ENCODE results near the gene NFKB1.

- TF ChIP-seq CTCF (IDR thresholded peaks at IDR 0.05), result no peak
- TF ChIP-seq POLR2A (IDR thresholded peaks at IDR 0.05), result no peak
These were observed 3.0 kb downstream of the NFKB1 start for GRCh38 chr4:102503831-102504786.

Measured in uterus (tissue), 2 donors.